Raji (cell line): ENCODE results near the gene BMP7.

Source experiments
- POLR2A ChIP-seq: IDR thresholded peaks from 2 replicates; pipeline ENCODE4 v1.6.1; 2011; ENCODE audit warnings: low read depth, low read length, control low read depth; ENCODE audit not compliant: insufficient read depth

The BMP7 gene

DNA sequence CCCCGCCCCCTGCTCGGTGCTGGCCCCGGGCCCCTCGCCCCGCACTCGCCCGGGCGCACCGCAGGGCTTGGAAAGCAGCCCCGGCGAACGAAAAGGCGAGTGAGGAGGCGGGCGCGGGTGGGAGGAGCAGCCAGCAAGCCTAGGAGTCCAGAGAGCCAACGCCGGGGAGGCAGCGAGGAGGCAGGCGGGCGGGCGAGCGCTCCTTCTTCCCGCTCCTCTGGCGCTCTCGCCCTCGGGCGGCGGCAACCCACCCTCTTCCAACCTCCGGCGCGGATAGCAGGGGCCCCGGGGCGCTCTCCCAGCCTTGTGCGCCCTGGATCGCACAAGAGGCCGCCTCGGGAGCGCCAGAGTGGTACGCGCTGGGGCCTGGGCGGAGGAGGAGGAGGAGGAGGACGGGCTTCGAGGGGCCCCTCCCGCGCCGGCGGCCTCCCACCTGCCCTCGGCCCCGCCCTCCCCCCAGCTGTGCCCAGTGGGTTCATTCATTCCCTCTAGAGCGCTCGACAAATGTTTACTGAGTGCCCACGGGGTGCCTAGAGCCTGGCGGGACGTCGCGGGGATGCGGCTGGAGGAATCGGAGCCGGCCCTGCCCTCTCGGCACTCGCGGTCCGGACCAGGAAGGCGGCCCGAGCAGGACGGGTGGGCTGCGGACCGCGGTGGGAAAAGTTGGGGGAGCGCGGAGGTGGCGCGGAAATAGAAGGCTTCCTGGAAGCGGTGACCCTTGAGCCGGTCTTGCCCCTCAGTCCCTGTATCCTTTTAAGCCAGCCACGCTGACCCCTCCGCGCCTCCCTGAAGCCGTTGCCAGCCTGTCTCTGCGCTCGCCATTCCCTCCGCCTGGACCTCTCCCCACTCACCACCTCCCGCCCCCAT, at the start of gene BMP7:
BMP7 (minus strand) TSS at position 351 of the 867 bp plus-strand sequence. CDS start 519 bp downstream, outside the sequence.
- peak; percentile 70; the same call in 1 of the 2 replicates for TF ChIP-seq POLR2A

GRCh38 chr20:57315976-57316480, 49.6 kb upstream of the BMP7 start:
- TF ChIP-seq POLR2A, result no peak

- peak; percentile 48; the same call in 1 of the 2 replicates for TF ChIP-seq POLR2A
Observed at GRCh38 chr20:57315083-57315975, 48.9 kb upstream of the BMP7 start.

GRCh38 chr20:57313951-57314350, 47.5 kb upstream of the BMP7 start:
- no peak for TF ChIP-seq POLR2A

DNA sequence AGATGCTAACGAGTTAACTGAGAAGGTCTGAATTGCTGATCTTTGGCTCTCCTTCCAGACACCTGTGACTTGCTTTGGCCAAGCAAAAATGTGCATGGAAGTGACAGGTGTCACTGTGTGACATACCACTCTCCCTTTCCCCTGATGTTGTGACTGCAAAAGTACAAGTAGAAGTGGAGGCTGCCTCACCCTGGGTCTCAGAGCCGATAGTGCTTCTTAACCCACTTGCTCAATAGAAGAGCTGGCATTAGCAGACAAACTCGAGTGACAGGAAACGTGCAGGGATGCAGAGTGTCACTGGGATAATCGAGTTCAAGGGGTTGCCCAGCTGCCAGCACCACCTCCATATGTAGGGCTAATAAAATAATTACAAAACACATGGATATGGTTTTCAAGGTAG, 46.8 kb upstream of the BMP7 start:
- no peak for TF ChIP-seq POLR2A

DNA sequence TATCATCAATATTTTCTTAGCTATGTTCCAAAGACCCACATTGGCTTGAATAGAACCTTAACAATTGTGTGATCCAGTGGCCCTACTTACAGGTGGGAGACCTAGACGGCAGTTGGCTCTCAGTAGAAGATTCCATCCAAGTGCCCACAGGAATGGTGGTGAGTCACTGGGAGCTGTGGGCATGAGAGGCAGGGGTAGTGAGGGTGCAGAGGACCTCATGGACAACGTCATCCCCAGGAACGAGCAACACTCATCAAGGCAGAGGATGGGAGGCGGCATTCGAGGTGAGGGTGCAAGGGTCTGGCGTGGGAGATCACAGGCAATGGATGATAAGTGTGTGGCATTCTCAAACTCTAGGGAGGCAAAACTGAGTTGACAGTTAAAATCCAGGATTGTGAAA, 45.7 kb upstream of the BMP7 start:
- TF ChIP-seq POLR2A, result no peak

- TF ChIP-seq POLR2A, result no peak
Observed at GRCh38 chr20:57310821-57311514, 44.5 kb upstream of the BMP7 start.

DNA sequence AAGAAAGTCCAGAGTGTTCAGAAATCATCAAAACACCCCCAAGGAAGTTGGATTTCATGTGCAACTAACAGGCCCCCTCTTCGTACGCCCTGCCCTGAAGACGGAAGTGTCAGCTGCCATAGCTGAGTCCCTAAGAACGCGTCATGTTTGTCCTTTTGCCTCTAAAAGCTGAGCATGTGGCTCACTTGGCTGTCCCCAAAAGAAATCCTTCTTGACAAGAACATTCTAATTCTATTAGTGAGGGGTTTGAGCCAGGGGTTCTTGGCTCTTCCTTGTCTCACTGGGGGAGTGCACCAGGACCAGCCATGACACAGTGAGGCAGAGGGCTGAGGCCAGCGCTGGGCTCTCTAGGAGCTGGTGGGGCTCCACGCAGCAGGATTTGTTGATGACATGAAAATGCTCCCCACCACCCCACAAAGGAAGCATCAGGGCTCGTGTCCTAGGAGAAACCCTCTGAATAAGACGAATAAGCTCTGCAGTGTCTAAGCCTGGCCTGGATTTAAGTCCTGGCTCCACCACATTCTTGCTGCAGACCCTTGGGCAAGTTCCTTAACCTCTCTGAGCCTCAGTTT, 43.2 kb upstream of the BMP7 start:
- no peak for TF ChIP-seq POLR2A

DNA sequence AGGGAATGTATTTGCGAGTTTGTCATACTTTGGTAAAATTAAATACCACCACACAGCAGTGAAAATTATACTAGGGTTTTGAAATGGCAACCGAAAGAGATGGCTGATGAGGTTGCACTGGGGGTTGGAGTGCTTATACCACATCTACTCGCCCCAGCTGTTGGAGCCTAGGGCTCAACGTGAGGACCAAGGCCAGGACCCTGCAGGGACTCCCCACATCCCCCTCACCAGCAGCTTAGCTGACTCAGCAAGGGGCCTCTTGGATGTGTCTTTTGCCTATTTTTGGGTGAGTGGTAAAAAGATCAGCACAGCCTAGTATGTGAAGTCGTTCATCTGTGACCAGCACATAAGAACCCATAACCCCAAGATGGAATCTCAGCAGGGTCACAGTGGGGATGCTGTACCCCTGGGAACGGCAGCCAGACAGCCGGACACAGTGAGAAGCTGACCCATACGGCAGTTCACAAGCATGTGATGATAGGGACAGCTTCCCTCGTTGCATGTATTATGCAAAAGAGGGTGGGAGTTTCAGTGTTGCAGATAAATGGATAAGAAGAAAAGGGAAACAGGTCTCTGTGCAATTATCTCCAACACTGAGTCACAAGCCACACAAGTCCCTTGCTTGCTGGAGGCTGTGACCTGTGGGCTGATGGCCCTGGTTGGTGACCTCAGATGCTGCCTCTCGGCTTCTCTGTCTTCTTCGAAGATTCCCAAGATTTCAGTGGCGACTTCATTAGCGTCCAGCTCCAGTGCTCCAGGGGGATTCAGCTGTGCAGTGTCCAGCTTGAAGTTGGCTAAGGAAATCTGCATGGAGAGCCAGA, 42.2 kb upstream of the BMP7 start:
- peak; percentile 58 for TF ChIP-seq POLR2A

- TF ChIP-seq POLR2A, result no peak
Observed at GRCh38 chr20:57306747-57307146, 40.3 kb upstream of the BMP7 start.

DNA sequence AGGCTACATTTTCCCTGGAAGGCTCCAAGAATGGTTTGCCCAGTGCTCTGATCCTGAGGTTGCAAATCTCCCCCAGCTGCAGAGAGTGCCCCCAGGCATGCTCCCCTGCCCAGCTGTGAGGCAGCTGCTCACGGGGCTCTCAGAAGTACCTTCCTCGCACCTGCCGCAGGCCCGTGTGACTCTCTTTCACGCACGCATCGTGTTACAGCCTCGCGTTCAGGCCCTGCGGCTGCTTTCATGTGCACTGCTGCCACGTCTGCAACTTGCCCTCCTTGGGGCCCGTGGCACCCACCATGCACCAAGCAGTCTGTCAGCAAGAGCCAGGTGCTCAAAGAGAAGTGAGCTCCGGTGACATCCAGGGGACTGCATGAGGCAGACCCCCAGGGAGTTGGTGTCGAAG, 34.6 kb upstream of the BMP7 start:
- TF ChIP-seq POLR2A, result no peak

DNA sequence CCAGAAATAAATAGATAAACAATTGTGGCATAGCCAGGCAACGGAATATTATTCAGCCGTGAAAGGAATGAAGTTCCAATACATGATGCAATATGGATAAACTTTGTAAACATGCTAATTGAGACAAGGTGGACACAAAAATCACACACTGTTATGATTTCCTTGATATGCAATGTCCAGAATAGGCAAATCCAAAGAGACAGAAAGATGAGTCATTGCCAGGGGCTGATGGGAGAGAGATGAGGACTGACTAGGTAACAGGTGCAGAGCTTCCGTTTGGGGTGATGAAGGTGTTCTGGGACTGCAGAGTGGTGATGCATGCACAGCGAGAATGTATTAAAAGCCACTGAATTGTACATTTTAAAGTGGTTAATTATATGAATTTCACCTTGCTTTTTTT, 32.0 kb upstream of the BMP7 start:
- TF ChIP-seq POLR2A, result no peak

DNA sequence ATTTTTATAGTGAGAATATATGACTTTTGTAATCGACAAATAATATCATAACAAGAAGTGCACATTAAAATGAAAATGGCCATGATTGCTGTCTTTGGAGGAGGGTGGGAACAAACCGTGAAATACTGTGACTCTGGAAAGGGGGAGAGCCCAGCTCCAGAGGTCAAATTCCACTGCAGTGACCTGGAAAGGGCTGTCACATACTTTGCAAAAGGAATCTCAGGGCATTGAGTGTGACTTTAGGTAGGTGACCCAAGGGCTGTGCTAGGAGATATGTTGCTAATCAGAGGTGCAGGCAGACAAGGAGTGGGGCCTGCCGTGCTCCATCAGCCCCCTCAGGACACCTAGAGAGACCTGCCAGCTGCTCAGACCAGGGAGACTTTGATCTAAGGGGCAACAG, 28.1 kb upstream of the BMP7 start:
- TF ChIP-seq POLR2A, result no peak

DNA sequence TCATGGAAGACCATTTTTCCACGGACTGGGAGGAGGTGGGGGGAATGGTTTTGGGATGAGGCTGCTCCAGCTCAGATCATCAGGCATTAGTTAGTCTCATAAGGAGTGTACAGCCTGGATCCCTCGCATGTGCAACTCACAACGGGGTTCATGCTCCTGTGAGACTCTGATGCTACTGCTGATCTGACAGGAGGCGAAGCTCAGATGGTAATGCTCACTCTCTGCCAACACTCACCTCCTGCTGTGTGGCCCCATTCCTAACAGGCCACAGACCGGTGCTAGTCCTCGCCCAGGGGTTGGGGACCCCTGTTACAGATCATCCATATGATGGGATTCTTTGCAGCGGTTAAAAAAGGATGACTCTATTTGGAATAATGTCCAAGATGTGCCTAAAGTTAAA, 27.6 kb upstream of the BMP7 start:
- no peak for TF ChIP-seq POLR2A
